Amygdala (tissue), 56 donors: ENCODE data around the gene TSPAN17.
A peak's percentile ranks its signal among the peaks of the same experiment; 100 is the strongest.
"Not testable (repeated sequence)": the region's sequence is repeated elsewhere in the genome, so short reads cannot be mapped to it uniquely, and the experiment has no call there.

Source experiments
- DNase-seq, 56 donors: peaks; one replicate each; lab custom pipeline; 2025; lab: John Stamatoyannopoulos, UW

TSPAN17 gene, protein sequence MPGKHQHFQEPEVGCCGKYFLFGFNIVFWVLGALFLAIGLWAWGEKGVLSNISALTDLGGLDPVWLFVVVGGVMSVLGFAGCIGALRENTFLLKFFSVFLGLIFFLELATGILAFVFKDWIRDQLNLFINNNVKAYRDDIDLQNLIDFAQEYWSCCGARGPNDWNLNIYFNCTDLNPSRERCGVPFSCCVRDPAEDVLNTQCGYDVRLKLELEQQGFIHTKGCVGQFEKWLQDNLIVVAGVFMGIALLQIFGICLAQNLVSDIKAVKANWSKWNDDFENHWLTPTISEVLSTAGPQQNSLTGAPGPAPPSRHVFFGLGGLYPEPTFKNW

GRCh38 chr5:176647030-176647842, at the start of gene TSPAN17:
TSS of gene TSPAN17 (plus strand) at chr5:176647484. CDS start at chr5:176647616, 132 bp downstream.
- DNase-seq = peak; percentile 61 to 100 (median 98)

DNA sequence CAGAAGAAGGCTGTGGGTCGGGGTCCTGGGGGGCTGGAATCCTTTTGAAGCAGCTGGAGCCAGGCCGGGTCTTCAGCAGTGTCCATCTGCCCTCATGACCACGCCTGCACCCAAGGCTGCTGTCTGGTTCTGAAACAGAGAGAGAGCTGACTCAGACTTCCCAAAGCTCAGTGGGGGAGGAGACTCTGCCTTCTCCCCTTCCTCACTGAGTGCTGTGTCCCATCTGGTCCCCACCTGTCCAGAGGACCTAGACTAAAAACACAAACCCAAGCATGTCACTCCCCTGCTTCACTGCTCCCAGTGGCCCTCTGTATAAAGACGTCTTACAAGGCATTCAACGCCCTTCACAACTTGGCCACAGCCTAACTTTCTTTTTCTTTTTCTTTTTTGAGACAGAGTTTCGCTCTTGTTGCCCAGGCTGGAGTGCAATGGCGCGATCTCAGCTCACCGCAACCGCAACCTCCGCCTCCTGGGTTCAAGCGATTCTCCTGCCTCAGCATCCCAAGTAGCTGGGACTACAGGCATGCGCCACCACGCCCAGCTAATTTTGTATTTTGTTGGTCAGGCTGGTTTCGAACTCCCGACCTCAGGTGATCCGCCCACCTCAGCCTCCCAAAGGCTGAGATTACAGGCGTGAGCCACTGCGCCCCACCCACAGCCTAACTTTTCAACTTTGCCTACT, 47.4 kb upstream of the TSPAN17 start:
- DNase-seq = not testable (repeated sequence)

DNA sequence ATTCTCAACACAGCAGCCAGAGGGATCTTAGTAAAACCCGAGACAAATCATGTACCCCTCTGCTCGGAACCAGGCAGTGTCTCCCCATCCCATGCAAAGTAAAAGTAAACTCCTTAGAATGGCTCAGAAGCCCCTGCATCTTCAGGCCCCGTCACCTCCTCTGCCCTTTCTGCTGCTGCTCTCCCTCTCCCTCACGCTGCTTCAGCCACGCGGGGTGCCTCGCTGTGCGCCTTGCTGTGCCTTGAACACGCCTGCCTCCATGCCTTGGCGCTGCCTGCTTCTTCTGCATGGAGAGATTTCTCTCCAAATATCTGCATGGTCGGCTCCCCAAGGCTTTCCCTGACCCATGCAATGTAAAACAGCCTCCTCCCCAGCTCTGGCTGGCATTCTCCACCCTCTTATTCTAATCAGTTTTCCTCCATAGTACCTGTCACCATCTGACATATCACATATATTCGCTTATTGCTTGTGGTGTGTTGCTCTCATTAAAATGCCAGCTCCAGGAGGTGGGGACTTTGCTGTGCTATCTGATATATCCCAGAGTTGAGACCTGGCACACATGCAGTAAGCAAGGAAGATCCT, 45.3 kb upstream of the TSPAN17 start:
- no peak for DNase-seq

GRCh38 chr5:176603091-176603490, 44.2 kb upstream of the TSPAN17 start:
- DNase-seq = no peak

GRCh38 chr5:176606032-176606431, 41.3 kb upstream of the TSPAN17 start:
- DNase-seq = no peak

DNA sequence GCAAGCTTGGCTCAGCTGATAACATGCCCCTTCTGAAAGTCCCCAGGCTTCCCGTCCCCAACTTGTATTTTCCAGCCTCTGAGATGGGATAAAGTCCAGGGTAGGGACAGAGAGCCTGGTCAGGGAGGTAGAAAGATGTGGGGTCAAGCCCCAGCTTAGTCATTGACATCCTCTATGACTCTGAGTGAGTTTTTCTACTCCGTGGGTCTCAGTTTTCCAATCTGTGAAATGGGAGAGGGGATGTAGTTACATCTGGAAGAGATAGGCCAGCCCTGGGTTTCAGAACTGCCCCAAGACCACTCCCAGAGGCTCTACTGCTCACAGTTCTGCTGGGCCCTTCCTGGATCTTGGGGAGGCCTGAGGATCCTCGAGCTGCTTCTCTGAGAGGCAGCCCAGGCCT, 40.4 kb upstream of the TSPAN17 start:
- no peak for DNase-seq

DNA sequence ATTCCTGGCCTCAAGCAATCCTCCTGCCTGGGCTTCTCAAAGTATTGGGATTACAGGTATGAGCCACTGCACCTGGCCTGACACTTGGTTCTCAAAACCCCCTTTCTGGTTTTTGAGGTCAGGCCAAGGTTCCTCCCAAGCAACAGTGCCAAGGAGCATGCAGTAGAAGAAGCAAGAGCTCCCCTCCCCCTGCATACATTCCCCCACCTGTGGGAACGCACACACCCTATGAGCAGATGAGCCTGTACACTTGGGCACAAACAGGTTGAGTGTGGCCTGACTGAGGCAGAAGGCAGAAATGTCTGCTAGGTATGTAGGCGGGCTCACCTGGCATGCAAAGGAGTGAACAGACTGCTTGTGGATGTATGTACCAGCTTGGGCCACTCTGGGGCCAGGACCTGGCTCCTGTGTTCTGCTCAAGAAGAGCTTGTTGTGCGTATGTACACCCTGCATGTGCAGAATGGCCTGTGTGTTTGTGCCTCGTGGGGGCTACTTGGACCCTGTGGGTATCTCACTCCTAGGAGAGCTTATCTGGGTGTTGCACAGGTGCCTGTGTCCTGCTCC, 39.1 kb upstream of the TSPAN17 start:
- DNase-seq = no peak

GRCh38 chr5:176608937-176609723, 38.2 kb upstream of the TSPAN17 start:
- peak in 5 of 56 donors; percentile 18 to 49 (median 31) for DNase-seq

DNA sequence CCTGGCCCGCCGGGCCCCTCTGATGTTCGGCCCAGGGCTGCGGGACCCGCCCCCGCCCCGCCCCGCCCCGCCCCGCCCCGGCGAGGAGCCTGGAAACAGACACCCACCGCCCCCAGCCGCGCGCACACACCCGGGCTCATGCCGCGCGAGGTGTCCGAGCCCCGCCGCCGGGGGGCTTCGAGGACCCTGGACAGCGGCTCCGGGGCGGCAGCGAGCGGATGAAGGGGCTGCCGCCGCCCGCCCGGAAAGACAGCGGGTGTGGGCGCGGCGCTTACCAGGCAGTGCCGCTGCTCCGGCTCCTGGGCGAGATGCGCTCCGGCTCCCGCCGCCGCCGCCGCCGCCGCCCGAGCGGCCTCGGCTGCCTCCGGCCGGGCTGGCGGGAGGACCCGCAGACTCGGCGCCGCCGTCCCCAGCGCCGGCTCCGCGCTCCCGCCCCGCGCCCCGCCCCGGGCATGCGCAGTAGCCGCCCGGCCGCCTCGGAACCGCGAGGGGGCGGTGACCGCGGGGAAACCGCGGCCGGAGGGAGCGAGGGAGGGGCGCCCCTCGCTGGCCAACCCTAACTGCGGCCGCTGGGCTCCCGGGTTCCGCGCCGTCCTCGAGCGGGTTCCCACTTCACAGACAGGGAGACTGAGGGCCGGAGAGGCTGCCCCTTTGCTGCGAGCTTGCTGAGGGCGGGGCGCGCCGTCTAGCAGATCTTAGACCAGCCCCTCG, 37.4 kb upstream of the TSPAN17 start, which contains the start of gene GPRIN1:
GPRIN1 (minus strand) TSS at position 433 of the 711 bp plus-strand sequence. CDS start 10,322 bp downstream, outside the sequence.
- peak in 23 of 56 donors; percentile 16 to 72 (median 39) for DNase-seq

GRCh38 chr5:176610435-176610773, 36.9 kb upstream of the TSPAN17 start:
- DNase-seq = no peak

- DNase-seq = peak in 17 of 56 donors; percentile 6 to 60 (median 26)
Measured at GRCh38 chr5:176611435-176611834, 35.8 kb upstream of the TSPAN17 start.

DNA sequence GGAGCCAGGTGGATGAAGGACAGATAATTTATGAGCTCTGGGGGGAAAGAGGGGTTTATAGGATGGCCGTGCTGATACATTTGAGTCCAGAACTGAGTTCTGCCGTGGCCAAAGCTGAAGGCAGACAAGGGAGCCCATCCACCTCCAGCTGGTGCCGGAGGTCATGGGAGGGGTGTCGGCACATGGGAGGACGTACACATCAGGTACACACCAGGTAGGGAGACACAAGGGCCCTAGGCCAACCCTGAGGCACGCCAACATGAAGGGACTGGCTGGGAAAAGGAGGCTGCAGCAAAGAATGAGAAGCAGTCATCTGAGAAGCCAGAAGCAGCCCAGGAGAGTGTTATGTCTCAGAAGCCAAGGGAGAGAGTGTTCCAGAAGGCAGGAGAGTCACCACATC, 35.3 kb upstream of the TSPAN17 start:
- DNase-seq = no peak

- DNase-seq = no peak
Measured at GRCh38 chr5:176612855-176613254, 34.4 kb upstream of the TSPAN17 start.

- DNase-seq = no peak
Measured at GRCh38 chr5:176614805-176615478, 32.3 kb upstream of the TSPAN17 start.

- DNase-seq = peak in 6 of 56 donors; percentile 18 to 67 (median 50)
Measured at GRCh38 chr5:176616511-176616910, 30.8 kb upstream of the TSPAN17 start.

GRCh38 chr5:176618783-176619182, 28.5 kb upstream of the TSPAN17 start:
- DNase-seq = no peak

DNA sequence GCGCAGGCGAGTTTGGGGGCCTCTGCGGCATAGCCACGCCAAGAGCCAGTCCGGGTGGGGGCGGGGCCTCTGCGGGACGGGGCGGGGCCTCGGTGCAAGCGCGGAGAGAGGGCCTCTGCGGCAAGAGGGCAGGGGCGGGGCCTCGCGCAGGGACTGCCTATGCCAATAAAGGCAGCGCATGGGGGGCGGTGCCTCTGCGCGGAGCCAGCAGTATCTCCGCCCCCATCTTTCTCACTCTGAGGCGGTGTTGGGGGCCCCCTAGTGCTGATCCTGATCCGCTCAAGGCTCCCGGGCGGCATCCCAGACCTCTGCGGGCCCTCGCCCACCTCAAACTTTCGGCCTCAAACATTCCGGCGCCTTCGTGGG, 28.1 kb upstream of the TSPAN17 start:
- peak in 52 of 56 donors; percentile 25 to 88 (median 72) for DNase-seq
